H1 (cell line): ENCODE data around the gene ELF4. TPM values are rescaled to one million over a fixed set of nuclear protein-coding genes. Genes with fewer than 3 reads are reported as not detected.
A peak's percentile ranks its signal among the peaks of the same experiment; 100 is the strongest.

ENCODE experiments used
- CTCF ChIA-PET: fragments of 300-600 bp; sonication (Branson Sonifier 250); formaldehyde crosslinking; loops from one replicate; lab custom pipeline; 2021; ENCODE audit not compliant: partially characterized antibody; lab: Charles Lee
- POLR2A ChIA-PET: fragments of 300-600 bp; sonication (Branson Sonifier 250); formaldehyde crosslinking; loops from one replicate; lab custom pipeline; 2021; ENCODE audit warnings: inconsistent platforms; ENCODE audit not compliant: partially characterized antibody; lab: Charles Lee
- DNase-seq, 2 experiments: peaks; one replicate each; pipeline versions ENCODE4 v3.0.0 to v3.0.0-alpha.2; 2010 to 2022; ENCODE audit warnings: low spot score in 2 of 2, low read depth in 1 of 2, mixed read lengths in 1 of 2
- FAIRE-seq: peaks from 2 replicates; lab custom pipeline; 2011; peaks lifted over from hg19 to GRCh38; lab: Jason Lieb, UNC
- H2AFZ ChIP-seq: 2 replicates; pipeline ENCODE4 v1.8.1; 2012; ENCODE audit warnings: low read length, inconsistent platforms
- H2AK5ac ChIP-seq: 2 replicates; pipeline ENCODE4 v1.6.1; 2013; ENCODE audit warnings: low read depth, low read length
- H2BK120ac ChIP-seq: replicated peaks from 2 replicates; pipeline ENCODE3; 2013; ENCODE audit warnings: low read depth, low read length, inconsistent platforms
- H2BK12ac ChIP-seq: 2 replicates; pipeline ENCODE4 v1.6.1; 2013; ENCODE audit warnings: low read depth, low read length
- H2BK15ac ChIP-seq: 2 replicates; pipeline ENCODE4 v1.6.1; 2013; ENCODE audit warnings: low read length
- H2BK20ac ChIP-seq: 2 replicates; pipeline ENCODE4 v1.6.1; 2013; ENCODE audit warnings: low read length
- H2BK5ac ChIP-seq: 2 replicates; pipeline ENCODE4 v1.6.1; 2013; ENCODE audit warnings: low read depth, low read length
- H3K14ac ChIP-seq: 2 replicates; pipeline ENCODE4 v1.6.1; 2013; ENCODE audit warnings: inconsistent platforms; ENCODE audit not compliant: insufficient read length
- H3K18ac ChIP-seq: 2 replicates; pipeline ENCODE4 v1.6.1; 2013; ENCODE audit warnings: low read length; ENCODE audit errors: extremely low read depth
- H3K23ac ChIP-seq: 2 replicates; pipeline ENCODE4 v1.6.1; 2013; ENCODE audit warnings: inconsistent platforms; ENCODE audit not compliant: insufficient read length
- H3K23me2 ChIP-seq: 2 replicates; pipeline ENCODE4 v1.6.1; 2013; ENCODE audit warnings: low read depth, low read length
- H3K27ac ChIP-seq: 2 replicates; pipeline ENCODE4 v1.6.1; 2011; ENCODE audit warnings: low read depth, low read length, inconsistent platforms
- H3K27me3 ChIP-seq, 4 experiments: replicated peaks in 1 of 4; 1 replicate in 1 of 4; 2 replicates in 3 of 4; pipeline versions ENCODE4 v1.6.1 to v1.8.1; 2011 to 2013; ENCODE audit warnings: low read length in 3 of 4, mild to moderate bottlenecking in 3 of 4, inconsistent platforms in 2 of 4, mixed read lengths in 2 of 4, moderate library complexity in 1 of 4; ENCODE audit not compliant: control insufficient read depth in 3 of 4, insufficient read depth in 3 of 4; ENCODE audit errors: extremely low read depth in 1 of 4
- H3K36me3 ChIP-seq, 4 experiments: 2 replicates each; pipeline versions ENCODE4 v1.6.1 to v1.8.1; 2011 to 2013; ENCODE audit warnings: mild to moderate bottlenecking in 4 of 4, low read length in 3 of 4, moderate library complexity in 2 of 4, control low read depth in 1 of 4, inconsistent platforms in 1 of 4; ENCODE audit not compliant: insufficient read depth in 4 of 4, control insufficient read depth in 2 of 4
- H3K4ac ChIP-seq: replicated peaks from 2 replicates; pipeline ENCODE3; 2013; ENCODE audit warnings: low read length, low read depth, mixed read lengths, inconsistent platforms; ENCODE audit not compliant: insufficient read length
- H3K4me1 ChIP-seq, 4 experiments: replicated peaks in 1 of 4; 1 replicate in 1 of 4; 2 replicates in 3 of 4; pipeline versions ENCODE4 v1.6.1 to v1.8.1; 2011 to 2013; ENCODE audit warnings: low read length in 3 of 4, inconsistent platforms in 2 of 4, mixed read lengths in 1 of 4; ENCODE audit not compliant: insufficient read depth in 4 of 4, control insufficient read depth in 3 of 4
- H3K4me2 ChIP-seq, 2 experiments: 2 replicates each; pipeline versions ENCODE4 v1.6.1 to v1.8.1; 2011 to 2013; ENCODE audit warnings: low read depth in 2 of 2, low read length in 2 of 2, control low read depth in 1 of 2, inconsistent platforms in 1 of 2, mild to moderate bottlenecking in 1 of 2; ENCODE audit not compliant: insufficient read depth in 1 of 2
- H3K4me3 ChIP-seq, 4 experiments: fragments of 200-600, 300-600 bp in 1 of 4; sonication (generic), shearing (Covaris generic), sonication (Bioruptor Twin) in 1 of 4; 2 replicates each; pipeline versions ENCODE4 v1.5.1 to v1.8.1; 2011 to 2016; ENCODE audit warnings: low read length in 4 of 4, low read depth in 3 of 4, control low read depth in 2 of 4, inconsistent platforms in 2 of 4, mild to moderate bottlenecking in 2 of 4, mixed read lengths in 1 of 4, moderate library complexity in 1 of 4; ENCODE audit not compliant: insufficient read depth in 2 of 4; ENCODE audit errors: extremely low read depth in 1 of 4
- H3K56ac ChIP-seq: replicated peaks from 2 replicates; pipeline ENCODE3; 2013; ENCODE audit warnings: low read depth, mild to moderate bottlenecking, mixed read lengths, low read length, inconsistent platforms; ENCODE audit not compliant: insufficient read length
- H3K79me1 ChIP-seq: 2 replicates; pipeline ENCODE4 v1.6.1; 2013; ENCODE audit warnings: low read depth, low read length, control low read depth
- H3K79me2 ChIP-seq, 2 experiments: 2 replicates each; pipeline versions ENCODE4 v1.6.1 to v1.8.1; 2012 to 2013; ENCODE audit warnings: low read length in 2 of 2, mild to moderate bottlenecking in 2 of 2, inconsistent platforms in 1 of 2; ENCODE audit not compliant: insufficient read depth in 2 of 2, control insufficient read depth in 1 of 2
- H3K9ac ChIP-seq, 4 experiments: replicated peaks in 1 of 4; 1 replicate in 1 of 4; 2 replicates in 3 of 4; pipeline versions ENCODE4 v1.6.1 to v1.8.1; 2011 to 2013; ENCODE audit warnings: low read depth in 3 of 4, low read length in 3 of 4, control low read depth in 2 of 4, mild to moderate bottlenecking in 2 of 4, moderate library complexity in 2 of 4, inconsistent platforms in 1 of 4; ENCODE audit errors: extremely low read depth in 1 of 4
- H3K9me3 ChIP-seq, 2 experiments: 2 replicates each; pipeline versions ENCODE4 v1.6.1 to v1.8.1; 2012 to 2013; ENCODE audit warnings: mild to moderate bottlenecking in 2 of 2, moderate library complexity in 2 of 2, control low read depth in 1 of 2, inconsistent platforms in 1 of 2, low read depth in 1 of 2, low read length in 1 of 2, mixed read lengths in 1 of 2; ENCODE audit not compliant: insufficient read depth in 2 of 2
- H4K20me1 ChIP-seq, 2 experiments: replicated peaks in 1 of 2; 2 replicates each; pipeline versions ENCODE3 to v1.8.1; 2011 to 2013; ENCODE audit warnings: inconsistent platforms in 2 of 2, low read length in 2 of 2, mild to moderate bottlenecking in 1 of 2; ENCODE audit not compliant: insufficient read depth in 2 of 2, control insufficient read depth in 1 of 2
- H4K5ac ChIP-seq: 2 replicates; pipeline ENCODE4 v1.6.1; 2013; ENCODE audit warnings: low read length, low read depth, mixed read lengths, inconsistent platforms; ENCODE audit not compliant: insufficient read length
- H4K8ac ChIP-seq: 2 replicates; pipeline ENCODE4 v1.8.0; 2013; ENCODE audit warnings: mild to moderate bottlenecking, moderate library complexity, low read length, inconsistent platforms; ENCODE audit not compliant: insufficient read depth; ENCODE audit errors: extremely low read depth
- H4K91ac ChIP-seq: replicated peaks from 2 replicates; pipeline ENCODE3; 2013; ENCODE audit warnings: low read length, mixed read lengths, inconsistent platforms; ENCODE audit not compliant: insufficient read length
- BACH1 ChIP-seq: IDR thresholded peaks from 2 replicates; pipeline ENCODE4 v1.6.1; 2012; ENCODE audit warnings: low read length, improper control_type of control experiment
- HDAC2 ChIP-seq, 2 experiments: fragments of 300-600 bp in 1 of 2; sonication (generic) in 1 of 2; IDR thresholded peaks; 2 replicates each; pipeline ENCODE4 v1.6.1; 2011 to 2012; ENCODE audit warnings: low read depth in 2 of 2, low read length in 2 of 2, mild to moderate bottlenecking in 2 of 2, moderate library complexity in 2 of 2, borderline replicate concordance in 1 of 2, inconsistent platforms in 1 of 2
- JUND ChIP-seq: IDR thresholded peaks from 2 replicates; pipeline ENCODE4 v1.6.1; 2011; ENCODE audit warnings: mild to moderate bottlenecking, improper control_type of control experiment, low read length
- KDM1A ChIP-seq: fragments of 200-600, 300-600 bp; sonication (generic); IDR thresholded peaks from 2 replicates; pipeline ENCODE4 v1.7.1; 2016; ENCODE audit warnings: mild to moderate bottlenecking, low read length, borderline replicate concordance
- NANOG ChIP-seq: IDR thresholded peaks from 2 replicates; pipeline ENCODE4 v1.6.1; 2011; ENCODE audit warnings: low read length, low read depth, mild to moderate bottlenecking, inconsistent platforms; ENCODE audit not compliant: insufficient read depth, poor library complexity, severe bottlenecking
- SIX5 ChIP-seq: IDR thresholded peaks from 2 replicates; pipeline ENCODE4 v1.6.1; 2011; ENCODE audit warnings: mild to moderate bottlenecking, low read depth, low read length
- SP4 ChIP-seq: IDR thresholded peaks from 2 replicates; pipeline ENCODE4 v1.6.1; 2012; ENCODE audit warnings: low read length, inconsistent platforms
- WGBS, 2 experiments: shearing (Covaris generic) in 1 of 2; methylation state at CpG; one replicate each; pipeline versions ENCODE4 v1.1.6 to v1.1.7; 2013 to 2015; ENCODE audit warnings: low lambda C conversion rate in 2 of 2, mixed read lengths in 2 of 2, inconsistent platforms in 1 of 2, low coverage in 1 of 2, missing lambda C conversion rate in 1 of 2; ENCODE audit not compliant: insufficient replicate concordance in 2 of 2, insufficient coverage in 1 of 2, insufficient read length in 1 of 2; ENCODE audit errors: extremely low coverage in 1 of 2, missing lambda C conversion rate in 1 of 2; 5-methylcytosine and 5-hydroxymethylcytosine counted together
- polyA plus RNA-seq, 7 experiments: library from polyadenylated mRNA; depleted of rRNA in 3 of 7; stranded (reverse) in 5 of 7; unstranded in 2 of 7; fragments of >200 nt in 5 of 7; fragments of 200-250 nt in 2 of 7; gene quantifications; 1 replicate in 5 of 7; 2 replicates in 1 of 7; 4 replicates in 1 of 7; pipeline versions ENCODE4 v1.2.1 to v1.2.3, GENCODE V29; 2011 to 2013; ENCODE audit warnings: missing spikeins in 2 of 7, mixed read lengths in 2 of 7
- total RNA-seq: library from RNA; stranded (reverse); fragmentation: NEBNext Ultra II Directional; extraction: Animal tissue kit (Norgen Biotek cat#: 25700); gene quantifications from 2 replicates; pipeline ENCODE4 v1.2.1, GENCODE V29; 2021

Gene ELF4
- total and polyA plus RNA-seq, 2 of the 8 experiments (the other 6 are each of a cell fraction or from before 2014, with no cell fraction given): 1.8 to 2.0 TPM

DNA sequence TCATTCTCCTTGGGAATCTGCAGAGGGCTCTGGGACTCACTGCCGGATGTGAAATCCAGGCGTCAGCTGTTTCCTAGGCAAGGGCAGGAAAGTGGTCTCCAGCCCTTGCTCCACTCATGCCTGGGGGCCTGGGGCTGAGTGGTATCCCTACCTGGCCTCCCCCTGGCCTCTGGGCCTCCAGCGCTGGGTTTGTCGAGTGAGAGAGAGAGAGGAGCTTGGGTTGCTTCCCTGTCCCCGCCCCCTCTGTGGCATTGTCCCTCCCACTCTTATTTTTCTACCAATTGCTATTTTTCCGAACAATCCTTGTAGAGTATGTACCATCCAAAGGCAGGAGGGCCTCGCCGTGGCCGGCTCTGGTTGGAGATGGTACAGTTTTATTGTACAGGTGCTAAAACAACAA is 53.1 kb downstream of the ELF4 start:
- H3K36me3 ChIP-seq: peaks cover 0 to 3% (median 0%) of the 10 kb centered on the region in 4 experiments; a peak in 2 of 8 replicates
- no peak overlapping the region for H3K4me2 ChIP-seq
- no peak overlapping the region for H2BK20ac ChIP-seq
- peak in 1 of 2 experiments; percentile 45 for DNase-seq
- H3K14ac ChIP-seq: no peak overlapping the region
- H3K4me1 ChIP-seq: peaks cover 0 to 14% (median 4%) of the 10 kb centered on the region in 4 experiments; a peak in 6 of 7 replicates
- CTCF ChIA-PET: interaction anchor here (0.7 to 1.3 kb wide), 3 partner anchors 14 to 29 kb away, joined by 3 read pairs; no protein-coding TSS in a partner anchor
- no peak overlapping the region for H2BK120ac ChIP-seq
- no peak overlapping the region for H2BK5ac ChIP-seq
- H2AK5ac ChIP-seq: no peak overlapping the region
- no peak overlapping the region for H4K5ac ChIP-seq
- no peak overlapping the region for H3K27ac ChIP-seq
- POLR2A ChIA-PET: interaction anchor here (0.7 to 0.9 kb wide), 2 partner anchors 59 to 96 kb away, joined by 3 read pairs; no protein-coding TSS in a partner anchor
- no peak for FAIRE-seq
- no peak overlapping the region for H4K91ac ChIP-seq
- H3K4me3 ChIP-seq: no peak overlapping the region
- H3K23me2 ChIP-seq: no peaks in the 10 kb centered on the region; the same call in 1 of the 2 replicates
- H4K20me1 ChIP-seq: no peaks in the 10 kb centered on the region
- H3K4ac ChIP-seq: no peak overlapping the region
- WGBS, 2 experiments: 77% methylated on average over 9 of the region's 9 CpGs; no CpG with 5 or more reads in 1 of the 2 experiments
- H2AFZ ChIP-seq: no peak overlapping the region
- no peaks in the 10 kb centered on the region for H3K79me1 ChIP-seq
- H3K56ac ChIP-seq: no peak overlapping the region
- H2BK15ac ChIP-seq: no peak overlapping the region
- H2BK12ac ChIP-seq: no peak overlapping the region
- no peak for TF ChIP-seq HDAC2 (IDR thresholded peaks at IDR 0.05; ENCODE audit: borderline replicate concordance in 1 of 2, low read depth in 2 of 2, low read length in 2 of 2)
- no peak for TF ChIP-seq KDM1A
- no peak for TF ChIP-seq SIX5
- no peak for TF ChIP-seq NANOG
- TF ChIP-seq BACH1: no peak
- TF ChIP-seq JUND: no peak
- TF ChIP-seq SP4: no peak
- peaks cover 4 to 28% (median 21%) of the 10 kb centered on the region in 4 experiments for H3K27me3 ChIP-seq
- H3K18ac ChIP-seq: no peak overlapping the region
- no peak overlapping the region for H4K8ac ChIP-seq
- H3K9me3 ChIP-seq: no peaks in the 10 kb centered on the region
- no peak overlapping the region for H3K23ac ChIP-seq
- H3K79me2 ChIP-seq: no peaks in the 10 kb centered on the region
- no peak overlapping the region for H3K9ac ChIP-seq
